SK-N-SH (cell line): ENCODE results near the gene ANO2. TPM values are rescaled to one million over a fixed set of nuclear protein-coding genes. Genes with fewer than 3 reads are reported as not detected.

Experiments
- CTCF ChIA-PET: fragments of 300-600, 350-600 bp; formaldehyde crosslinking; extraction: SDS; loops from one replicate; lab custom pipeline; 2021; lab: Yijun Ruan, JAX
- POLR2A ChIA-PET: fragments of 350-600 bp; sonication (Branson Sonifier 250); formaldehyde crosslinking; extraction: SDS; loops from one replicate; lab custom pipeline; 2020; ENCODE audit warnings: antibody characterized with exemption, inconsistent platforms; lab: Yijun Ruan, JAX
- DNase-seq: peaks from one replicate; pipeline ENCODE4 v3.0.0; 2012
- H2AFZ ChIP-seq: fragments of 200-600 bp; sonication (generic); 2 replicates; pipeline ENCODE4 v1.8.1; 2016; ENCODE audit warnings: antibody characterized with exemption, mild to moderate bottlenecking, low read depth
- H3F3A ChIP-seq: fragments of 200-600 bp; sonication (generic); replicated peaks from 2 replicates; pipeline ENCODE3; 2016; ENCODE audit warnings: antibody characterized with exemption, mild to moderate bottlenecking; ENCODE audit not compliant: insufficient read depth
- H3K27ac ChIP-seq, 2 experiments: fragments of 200-500 bp in 1 of 2; fragments of 200-600 bp in 1 of 2; sonication (Bioruptor generic) in 1 of 2; sonication (generic), shearing (Covaris generic) in 1 of 2; 2 replicates each; pipeline versions ENCODE4 v1.5.1 to v1.6.1; 2014 to 2016; ENCODE audit warnings: low read depth in 2 of 2, inconsistent platforms in 1 of 2, low read length in 1 of 2, mild to moderate bottlenecking in 1 of 2, mixed read lengths in 1 of 2
- H3K27me3 ChIP-seq: fragments of 200-600 bp; sonication (generic), shearing (Covaris generic); 2 replicates; pipeline ENCODE4 v1.6.1; 2016; ENCODE audit warnings: mixed run types; ENCODE audit not compliant: insufficient read depth
- H3K36me3 ChIP-seq, 2 experiments: fragments of 200-500 bp in 1 of 2; fragments of 200-600 bp in 1 of 2; sonication (Bioruptor generic) in 1 of 2; sonication (generic) in 1 of 2; replicated peaks in 1 of 2; 2 replicates each; pipeline versions ENCODE3 to v1.5.1; 2014 to 2016; ENCODE audit warnings: low read length in 1 of 2, mild to moderate bottlenecking in 1 of 2; ENCODE audit not compliant: insufficient read depth in 2 of 2, control insufficient read depth in 1 of 2
- H3K4me1 ChIP-seq, 2 experiments: fragments of 200-500 bp in 1 of 2; fragments of 200-600 bp in 1 of 2; sonication (Bioruptor generic) in 1 of 2; sonication (generic), shearing (Covaris generic) in 1 of 2; 2 replicates each; pipeline versions ENCODE4 v1.5.1 to v1.6.1; 2014 to 2016; ENCODE audit warnings: low read depth in 1 of 2, low read length in 1 of 2, mixed run types in 1 of 2; ENCODE audit not compliant: insufficient read depth in 2 of 2, control insufficient read depth in 1 of 2
- H3K4me2 ChIP-seq: fragments of 200-600 bp; sonication (generic), shearing (Covaris generic); 2 replicates; pipeline ENCODE4 v1.6.1; 2017; ENCODE audit warnings: mixed run types
- H3K4me3 ChIP-seq, 2 experiments: fragments of 200-500 bp in 1 of 2; fragments of 200-600 bp in 1 of 2; sonication (Bioruptor generic) in 1 of 2; sonication (generic), shearing (Covaris generic) in 1 of 2; 2 replicates each; pipeline versions ENCODE4 v1.5.1 to v1.8.1; 2014 to 2016; ENCODE audit warnings: low read depth in 2 of 2, inconsistent platforms in 1 of 2, low read length in 1 of 2, mild to moderate bottlenecking in 1 of 2, mixed read lengths in 1 of 2, moderate library complexity in 1 of 2
- H3K79me2 ChIP-seq: fragments of 200-600 bp; sonication (generic); 2 replicates; pipeline ENCODE4 v1.8.1; 2017; ENCODE audit warnings: mild to moderate bottlenecking; ENCODE audit not compliant: insufficient read depth
- H3K9ac ChIP-seq: fragments of 200-600 bp; sonication (generic); 2 replicates; pipeline ENCODE4 v1.6.1; 2017; ENCODE audit warnings: mixed run types
- H3K9me2 ChIP-seq: fragments of 200-600 bp; sonication (generic); 2 replicates; pipeline ENCODE4 v1.6.1; 2017; ENCODE audit warnings: mixed run types
- H3K9me3 ChIP-seq: fragments of 200-600 bp; sonication (generic); 2 replicates; pipeline ENCODE4 v1.6.1; 2017; ENCODE audit warnings: mixed run types, mild to moderate bottlenecking, moderate library complexity
- H4K20me1 ChIP-seq: fragments of 200-600 bp; sonication (generic); 2 replicates; pipeline ENCODE4 v1.6.1; 2017; ENCODE audit warnings: mild to moderate bottlenecking, mixed run types; ENCODE audit not compliant: insufficient read depth
- CHD2 ChIP-seq: fragments of 150-350 bp; IDR thresholded peaks from 2 replicates; pipeline ENCODE4 v1.6.1; 2018; ENCODE audit warnings: low read length; ENCODE audit not compliant: partially characterized antibody
- EZH2phosphoT487 ChIP-seq: fragments of 200-600 bp; sonication (generic); IDR thresholded peaks from 2 replicates; pipeline ENCODE4 v1.6.1; 2017; ENCODE audit warnings: low read depth, mixed run types, mild to moderate bottlenecking, antibody characterized with exemption, moderate library complexity, borderline replicate concordance
- FOXM1 ChIP-seq: IDR thresholded peaks from 2 replicates; pipeline ENCODE4 v1.4.0; 2012; ENCODE audit warnings: low read depth, mild to moderate bottlenecking
- JUND ChIP-seq: IDR thresholded peaks from 2 replicates; pipeline ENCODE4 v1.4.0; 2012
- MEF2A ChIP-seq: IDR thresholded peaks from 2 replicates; pipeline ENCODE4 v1.4.0; 2012; ENCODE audit warnings: low read depth, borderline replicate concordance
- MXI1 ChIP-seq: IDR thresholded peaks from 2 replicates; pipeline ENCODE4 v1.6.1; 2012; ENCODE audit warnings: mild to moderate bottlenecking, low read depth, low read length, improper control_type of control experiment
- POLR2AphosphoS5 ChIP-seq: IDR thresholded peaks from 2 replicates; pipeline ENCODE4 v1.6.1; 2012; ENCODE audit warnings: low read depth, low read length
- RAD21 ChIP-seq: IDR thresholded peaks from 2 replicates; pipeline ENCODE4 v1.6.1; 2012; ENCODE audit warnings: mild to moderate bottlenecking, low read length
- RCOR1 ChIP-seq: fragments of 150-350 bp; IDR thresholded peaks from 2 replicates; pipeline ENCODE4 v1.6.1; 2017; ENCODE audit warnings: antibody characterized with exemption, low read length
- RFX5 ChIP-seq: IDR thresholded peaks from 2 replicates; pipeline ENCODE4 v1.6.1; 2012; ENCODE audit warnings: mild to moderate bottlenecking, improper control_type of control experiment, low read length
- SMC3 ChIP-seq: IDR thresholded peaks from 2 replicates; pipeline ENCODE4 v1.6.1; 2012; ENCODE audit warnings: low read depth, low read length, improper control_type of control experiment
- TAF1 ChIP-seq: IDR thresholded peaks from 2 replicates; pipeline ENCODE4 v1.6.1; 2012; ENCODE audit warnings: low read depth, mild to moderate bottlenecking, low read length, moderate library complexity, borderline replicate concordance
- YY1 ChIP-seq: IDR thresholded peaks from 2 replicates; pipeline ENCODE4 v1.4.0; 2012; ENCODE audit warnings: low read depth, mild to moderate bottlenecking
- WGBS: methylation state at CpG from one replicate; pipeline ENCODE4 v1.1.6; 2017; ENCODE audit warnings: low lambda C conversion rate; 5-methylcytosine and 5-hydroxymethylcytosine counted together
- polyA plus RNA-seq, 3 experiments: library from polyadenylated mRNA; depleted of rRNA; stranded (reverse); fragments of >200 nt; gene quantifications; 2 replicates each; pipeline ENCODE4 v1.2.3, GENCODE V29; 2012
- TF ChIP-seq, protein P1 (sequence below): IDR thresholded peaks from 2 replicates; pipeline ENCODE4 v1.6.1; 2012; ENCODE audit warnings: mild to moderate bottlenecking, low read depth, low read length, moderate library complexity
- TF ChIP-seq, protein P2 (sequence below): fragments of 150-350 bp; IDR thresholded peaks from 2 replicates; pipeline ENCODE4 v1.6.1; 2017; ENCODE audit warnings: antibody characterized with exemption, low read length, low read depth, borderline replicate concordance

Gene ANO2
- polyA plus RNA-seq, 1 of the 3 experiments (the other 2 are of a cell fraction), result not detected

DNA sequence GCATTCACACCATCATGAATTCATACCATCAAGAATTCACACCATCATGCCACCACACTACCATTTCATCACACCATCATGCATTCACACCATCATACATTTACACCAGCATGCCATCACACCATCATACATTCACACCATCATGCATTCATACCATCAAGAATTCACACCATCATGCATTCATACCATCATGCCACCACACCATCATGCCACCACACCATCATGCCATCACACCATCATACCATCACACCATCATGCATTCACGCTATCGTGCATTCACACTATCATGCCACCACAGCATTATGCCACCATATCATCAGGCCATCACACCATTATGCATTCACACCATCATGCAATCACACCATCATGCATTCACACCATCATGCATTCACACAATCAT, 79.7 kb downstream of the ANO2 start (continued):
- no peak for TF ChIP-seq RFX5
- TF ChIP-seq YY1, result no peak
- no peak for TF ChIP-seq POLR2AphosphoS5

DNA sequence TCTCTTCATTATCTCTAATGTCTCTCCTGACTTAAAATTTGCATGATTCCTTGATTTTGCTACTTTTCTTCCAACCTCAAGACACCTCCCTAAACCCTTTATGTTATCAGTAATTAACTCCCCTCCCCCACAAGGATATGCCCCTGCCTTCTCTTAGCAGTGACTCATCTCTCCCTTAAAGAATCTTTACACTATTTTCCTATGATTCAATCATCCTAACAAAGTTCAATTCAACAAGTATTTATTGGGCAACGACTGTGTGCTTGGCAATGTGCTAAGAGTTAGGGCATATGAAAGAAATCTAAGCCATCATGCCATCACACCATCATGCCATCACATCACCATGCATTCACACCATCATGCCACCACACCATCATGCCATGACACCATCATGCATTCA, 80.1 kb downstream of the ANO2 start:
- TF ChIP-seq CHD2, result no peak
- TF ChIP-seq FOXM1, result no peak
- TF ChIP-seq RFX5, result no peak
- TF ChIP-seq RAD21, result no peak
- H3F3A ChIP-seq, result no peaks in the 10 kb centered on the region
- no peak overlapping the region for H3K4me3 ChIP-seq
- POLR2A ChIA-PET, result no interaction called here
- H3K4me2 ChIP-seq, result no peak overlapping the region
- DNase-seq, result no peak
- no peaks in the 10 kb centered on the region for H3K36me3 ChIP-seq
- 0% methylated on average over 1 of the region's 1 CpG for WGBS
- no peaks in the 10 kb centered on the region for H3K4me1 ChIP-seq
- no peak overlapping the region for H3K27ac ChIP-seq
- H3K79me2 ChIP-seq, result no peaks in the 10 kb centered on the region
- H3K27me3 ChIP-seq, result peaks cover 2% of the 10 kb centered on the region; the same call in 1 of the 2 replicates
- H2AFZ ChIP-seq, result no peak overlapping the region
- H4K20me1 ChIP-seq, result no peaks in the 10 kb centered on the region
- CTCF ChIA-PET, result no interaction called here
- H3K9ac ChIP-seq, result no peak overlapping the region
- H3K9me3 ChIP-seq, result no peaks in the 10 kb centered on the region
- no peaks in the 10 kb centered on the region for H3K9me2 ChIP-seq

DNA sequence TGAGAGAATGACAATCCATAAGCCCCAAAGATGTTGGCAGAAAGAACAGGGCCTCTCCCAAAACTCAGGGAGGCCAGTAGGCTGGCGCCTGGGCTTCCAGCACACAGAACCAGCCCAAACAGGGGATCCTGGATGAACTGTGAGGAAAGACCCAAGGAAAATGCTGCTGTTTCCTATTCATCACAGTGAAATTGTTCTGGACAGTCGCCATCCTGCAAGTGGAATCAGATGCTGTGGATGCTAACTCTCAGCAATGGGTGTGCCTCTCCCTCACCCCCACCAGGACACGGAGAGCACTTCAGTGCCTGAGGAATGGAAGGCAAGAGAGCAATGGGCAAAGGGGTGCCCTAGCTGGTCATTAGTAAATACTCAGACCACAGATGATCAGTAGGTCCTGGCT, 80.8 kb downstream of the ANO2 start:
- H3K27ac ChIP-seq, result no peak overlapping the region
- CTCF ChIA-PET, result no interaction called here
- no peaks in the 10 kb centered on the region for H3K36me3 ChIP-seq
- H4K20me1 ChIP-seq, result no peaks in the 10 kb centered on the region
- no peak overlapping the region for H2AFZ ChIP-seq
- H3K9me3 ChIP-seq, result no peaks in the 10 kb centered on the region
- H3K4me1 ChIP-seq, result no peaks in the 10 kb centered on the region
- TF ChIP-seq RCOR1 (no peak), JUND (no peak), SMC3 (no peak), EZH2phosphoT487 (no peak)
- TF ChIP-seq, all 33 proteins: peak for 0
- H3K9ac ChIP-seq, result no peak overlapping the region
- no peaks in the 10 kb centered on the region for H3K79me2 ChIP-seq
- WGBS, result 0% methylated on average over 3 of the region's 3 CpGs
- H3K4me2 ChIP-seq, result no peak overlapping the region
- 0 out of 2 replicates have a peak, but pooled peaks cover 6% of the 10 kb centered on the region for H3K27me3 ChIP-seq
- H3K4me3 ChIP-seq, result no peak overlapping the region
- POLR2A ChIA-PET, result no interaction called here
- DNase-seq, result no peak
- no peaks in the 10 kb centered on the region for H3K9me2 ChIP-seq
- H3F3A ChIP-seq, result no peaks in the 10 kb centered on the region

DNA sequence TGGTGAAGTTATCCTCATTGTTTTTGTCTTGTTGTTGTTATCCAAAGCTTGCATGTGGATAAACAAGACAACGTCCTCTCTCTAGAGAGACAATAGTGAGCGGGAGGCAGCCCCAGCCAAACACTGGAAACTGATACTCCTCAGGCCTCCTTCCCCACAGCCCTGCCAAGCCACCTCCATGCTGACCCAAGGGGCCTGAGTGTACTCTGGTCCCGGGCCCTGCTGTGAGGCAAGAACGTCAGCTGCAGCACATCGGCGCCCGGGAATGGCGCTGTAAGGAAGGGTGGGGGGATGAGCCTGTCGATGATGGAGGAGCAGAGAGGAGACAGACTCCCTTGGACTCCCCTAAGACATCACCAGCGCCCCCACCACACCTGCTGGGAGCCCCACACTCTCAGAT, 83.6 kb downstream of the ANO2 start:
- H3K4me1 ChIP-seq, result no peaks in the 10 kb centered on the region
- no peak for DNase-seq
- H3K9ac ChIP-seq, result no peak overlapping the region
- H2AFZ ChIP-seq, result no peak overlapping the region
- peaks cover 17% of the 10 kb centered on the region; the same call in 1 of the 2 replicates for H3K27me3 ChIP-seq
- no peak overlapping the region for H3K4me2 ChIP-seq
- no peaks in the 10 kb centered on the region for H3K9me3 ChIP-seq
- 7% methylated on average over 2 of the region's 10 CpGs for WGBS
- TF ChIP-seq MXI1, result no peak
- no peak for TF ChIP-seq RAD21
- TF ChIP-seq TAF1, result no peak
- no peak for TF ChIP-seq YY1
- TF ChIP-seq FOXM1, result no peak
- TF ChIP-seq, protein P1, sequence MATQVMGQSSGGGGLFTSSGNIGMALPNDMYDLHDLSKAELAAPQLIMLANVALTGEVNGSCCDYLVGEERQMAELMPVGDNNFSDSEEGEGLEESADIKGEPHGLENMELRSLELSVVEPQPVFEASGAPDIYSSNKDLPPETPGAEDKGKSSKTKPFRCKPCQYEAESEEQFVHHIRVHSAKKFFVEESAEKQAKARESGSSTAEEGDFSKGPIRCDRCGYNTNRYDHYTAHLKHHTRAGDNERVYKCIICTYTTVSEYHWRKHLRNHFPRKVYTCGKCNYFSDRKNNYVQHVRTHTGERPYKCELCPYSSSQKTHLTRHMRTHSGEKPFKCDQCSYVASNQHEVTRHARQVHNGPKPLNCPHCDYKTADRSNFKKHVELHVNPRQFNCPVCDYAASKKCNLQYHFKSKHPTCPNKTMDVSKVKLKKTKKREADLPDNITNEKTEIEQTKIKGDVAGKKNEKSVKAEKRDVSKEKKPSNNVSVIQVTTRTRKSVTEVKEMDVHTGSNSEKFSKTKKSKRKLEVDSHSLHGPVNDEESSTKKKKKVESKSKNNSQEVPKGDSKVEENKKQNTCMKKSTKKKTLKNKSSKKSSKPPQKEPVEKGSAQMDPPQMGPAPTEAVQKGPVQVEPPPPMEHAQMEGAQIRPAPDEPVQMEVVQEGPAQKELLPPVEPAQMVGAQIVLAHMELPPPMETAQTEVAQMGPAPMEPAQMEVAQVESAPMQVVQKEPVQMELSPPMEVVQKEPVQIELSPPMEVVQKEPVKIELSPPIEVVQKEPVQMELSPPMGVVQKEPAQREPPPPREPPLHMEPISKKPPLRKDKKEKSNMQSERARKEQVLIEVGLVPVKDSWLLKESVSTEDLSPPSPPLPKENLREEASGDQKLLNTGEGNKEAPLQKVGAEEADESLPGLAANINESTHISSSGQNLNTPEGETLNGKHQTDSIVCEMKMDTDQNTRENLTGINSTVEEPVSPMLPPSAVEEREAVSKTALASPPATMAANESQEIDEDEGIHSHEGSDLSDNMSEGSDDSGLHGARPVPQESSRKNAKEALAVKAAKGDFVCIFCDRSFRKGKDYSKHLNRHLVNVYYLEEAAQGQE, result no peak
- TF ChIP-seq, protein P2, sequence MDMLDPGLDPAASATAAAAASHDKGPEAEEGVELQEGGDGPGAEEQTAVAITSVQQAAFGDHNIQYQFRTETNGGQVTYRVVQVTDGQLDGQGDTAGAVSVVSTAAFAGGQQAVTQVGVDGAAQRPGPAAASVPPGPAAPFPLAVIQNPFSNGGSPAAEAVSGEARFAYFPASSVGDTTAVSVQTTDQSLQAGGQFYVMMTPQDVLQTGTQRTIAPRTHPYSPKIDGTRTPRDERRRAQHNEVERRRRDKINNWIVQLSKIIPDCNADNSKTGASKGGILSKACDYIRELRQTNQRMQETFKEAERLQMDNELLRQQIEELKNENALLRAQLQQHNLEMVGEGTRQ, result no peak
- TF ChIP-seq MEF2A, result no peak
- no peak for TF ChIP-seq RFX5
- CTCF ChIA-PET, result no interaction called here
- H4K20me1 ChIP-seq, result no peaks in the 10 kb centered on the region
- no peaks in the 10 kb centered on the region for H3K79me2 ChIP-seq
- POLR2A ChIA-PET, result no interaction called here
- H3K27ac ChIP-seq, result no peak overlapping the region
- no peaks in the 10 kb centered on the region for H3K36me3 ChIP-seq
- H3K4me3 ChIP-seq, result no peak overlapping the region
- no peaks in the 10 kb centered on the region for H3K9me2 ChIP-seq
- no peaks in the 10 kb centered on the region for H3F3A ChIP-seq
